ENCODE measurements around the gene SNX13.

- TF ChIP-seq CTCF (IDR thresholded peaks at IDR 0.05) (no peak), POLR2A (IDR thresholded peaks at IDR 0.05) (no peak)
These were observed 5.6 kb downstream of the SNX13 start for GRCh38 chr7:17934612-17935240.

All from lower leg skin (tissue), 3 donors.